CD8-positive, alpha-beta memory T cell (primary cell): ENCODE data around the gene SLC12A7. TPM values are rescaled to one million over a fixed set of nuclear protein-coding genes. Genes with fewer than 3 reads are reported as not detected.

ENCODE experiments used
- CTCF ChIA-PET: fragments of 350-600 bp; sonication (Branson Sonifier 250); formaldehyde crosslinking; loops from one replicate; lab custom pipeline; 2021; ENCODE audit warnings: antibody characterized with exemption; lab: Charles Lee
- POLR2A ChIA-PET: fragments of 350-600 bp; sonication (Branson Sonifier 250); formaldehyde crosslinking; loops from one replicate; lab custom pipeline; 2021; ENCODE audit warnings: antibody characterized with exemption; lab: Charles Lee
- DNase-seq, 5 donors: peaks; one replicate each; pipeline versions ENCODE4 v3.0.0 to v3.0.0-alpha.2; 2020 to 2022; ENCODE audit warnings: mixed read lengths in 1 of 5
- H3K27ac ChIP-seq: one replicate; pipeline ENCODE4 v1.7.0; 2013; ENCODE audit warnings: low read depth, mild to moderate bottlenecking, low read length, moderate library complexity
- H3K27me3 ChIP-seq: 2 replicates; pipeline ENCODE4 v1.7.0; 2013; ENCODE audit warnings: low read length, mild to moderate bottlenecking; ENCODE audit not compliant: insufficient read depth, poor library complexity, severe bottlenecking
- H3K36me3 ChIP-seq: 2 replicates; pipeline ENCODE4 v1.7.0; 2013; ENCODE audit warnings: mild to moderate bottlenecking, low read length, moderate library complexity; ENCODE audit not compliant: insufficient read depth
- H3K4me1 ChIP-seq: 2 replicates; pipeline ENCODE4 v1.7.0; 2013; ENCODE audit warnings: mild to moderate bottlenecking, low read length, moderate library complexity; ENCODE audit not compliant: insufficient read depth
- H3K4me3 ChIP-seq: 2 replicates; pipeline ENCODE4 v1.7.0; 2013; ENCODE audit warnings: mild to moderate bottlenecking, low read length
- H3K9me3 ChIP-seq: 2 replicates; pipeline ENCODE4 v1.7.0; 2013; ENCODE audit warnings: mild to moderate bottlenecking, low read length
- H3K27ac Mint-ChIP-seq, 8 donors: one replicate each; pipeline ENCODE4 v1.8.0; 2020 to 2021; ENCODE audit warnings: mixed read lengths in 8 of 8, mild to moderate bottlenecking in 6 of 8, inconsistent platforms in 3 of 8, moderate library complexity in 3 of 8
- H3K27me3 Mint-ChIP-seq, 2 donors: one replicate each; pipeline ENCODE4 v1.8.0; 2020 to 2021; ENCODE audit warnings: mixed read lengths in 2 of 2, mild to moderate bottlenecking in 1 of 2, moderate library complexity in 1 of 2
- H3K36me3 Mint-ChIP-seq, 3 donors: one replicate each; pipeline ENCODE4 v1.8.0; 2020 to 2021; ENCODE audit warnings: mixed read lengths in 3 of 3, inconsistent platforms in 1 of 3, mild to moderate bottlenecking in 1 of 3
- H3K4me1 Mint-ChIP-seq, 3 donors: one replicate each; pipeline ENCODE4 v1.8.0; 2020 to 2021; ENCODE audit warnings: mixed read lengths in 3 of 3, inconsistent platforms in 1 of 3, mild to moderate bottlenecking in 1 of 3
- H3K4me3 Mint-ChIP-seq, 7 donors: one replicate each; pipeline ENCODE4 v1.8.0; 2020 to 2021; ENCODE audit warnings: mixed read lengths in 7 of 7, mild to moderate bottlenecking in 6 of 7, moderate library complexity in 4 of 7, inconsistent platforms in 2 of 7
- H3K9me3 Mint-ChIP-seq, 5 donors: one replicate each; pipeline ENCODE4 v1.8.0; 2020 to 2022; ENCODE audit warnings: mixed read lengths in 5 of 5, mild to moderate bottlenecking in 3 of 5, moderate library complexity in 2 of 5, inconsistent platforms in 1 of 5
- polyA plus RNA-seq: library from polyadenylated mRNA; unstranded; fragments of 300-500 nt; fragmentation: Illumina TruSeq; gene quantifications from one replicate; pipeline ENCODE4 v1.2.3, GENCODE V29; 2021
- total RNA-seq, 2 experiments: library from RNA; stranded (reverse); gene quantifications; one replicate each; pipeline ENCODE4 v1.2.3, GENCODE V29; 2021

Gene SLC12A7
- total and polyA plus RNA-seq, 3 experiments from 2014 or later, result 4.9 to 20.0 (median 6.6) TPM

- no peak overlapping the region for H3K27ac ChIP-seq
- no peaks in the 10 kb centered on the region for H3K4me1 ChIP-seq
- H3K36me3 Mint-ChIP-seq, result peaks cover 0 to 14% (median 0%) of the 10 kb centered on the region in 3 donors
- no peaks in the 10 kb centered on the region for H3K27me3 Mint-ChIP-seq
- no peaks in the 10 kb centered on the region for H3K36me3 ChIP-seq
- DNase-seq, result no peak
- no peaks in the 10 kb centered on the region for H3K9me3 Mint-ChIP-seq
- H3K4me1 Mint-ChIP-seq, result no peaks in the 10 kb centered on the region
- no peaks in the 10 kb centered on the region for H3K9me3 ChIP-seq
- ChIA-PET CTCF (no interaction called here), POLR2A (no interaction called here)
- H3K27me3 ChIP-seq, result no peaks in the 10 kb centered on the region
- no peak overlapping the region for H3K4me3 Mint-ChIP-seq
- H3K4me3 ChIP-seq, result no peak overlapping the region
- peak overlapping the region in 1 of 8 donors; percentile 29 for H3K27ac Mint-ChIP-seq
Measured at GRCh38 chr5:1055896-1056610, 55.8 kb downstream of the SLC12A7 start.

- CTCF ChIA-PET, result no interaction called here
- no peak overlapping the region for H3K4me3 Mint-ChIP-seq
- no peak overlapping the region for H3K27ac Mint-ChIP-seq
- H3K36me3 Mint-ChIP-seq, result peaks cover 0 to 14% (median 0%) of the 10 kb centered on the region in 3 donors
- Histone ChIP-seq H3K9me3 (no peaks in the 10 kb centered on the region), H3K27me3 (no peaks in the 10 kb centered on the region), H3K36me3 (no peaks in the 10 kb centered on the region), H3K4me1 (no peaks in the 10 kb centered on the region), H3K4me3 (no peak overlapping the region), H3K27ac (no peak overlapping the region)
- H3K4me1 Mint-ChIP-seq, result no peaks in the 10 kb centered on the region
- H3K27me3 Mint-ChIP-seq, result no peaks in the 10 kb centered on the region
- no peaks in the 10 kb centered on the region for H3K9me3 Mint-ChIP-seq
- DNase-seq, result no peak
- POLR2A ChIA-PET, result no interaction called here
Measured at GRCh38 chr5:1054799-1055775, 56.8 kb downstream of the SLC12A7 start.

DNA sequence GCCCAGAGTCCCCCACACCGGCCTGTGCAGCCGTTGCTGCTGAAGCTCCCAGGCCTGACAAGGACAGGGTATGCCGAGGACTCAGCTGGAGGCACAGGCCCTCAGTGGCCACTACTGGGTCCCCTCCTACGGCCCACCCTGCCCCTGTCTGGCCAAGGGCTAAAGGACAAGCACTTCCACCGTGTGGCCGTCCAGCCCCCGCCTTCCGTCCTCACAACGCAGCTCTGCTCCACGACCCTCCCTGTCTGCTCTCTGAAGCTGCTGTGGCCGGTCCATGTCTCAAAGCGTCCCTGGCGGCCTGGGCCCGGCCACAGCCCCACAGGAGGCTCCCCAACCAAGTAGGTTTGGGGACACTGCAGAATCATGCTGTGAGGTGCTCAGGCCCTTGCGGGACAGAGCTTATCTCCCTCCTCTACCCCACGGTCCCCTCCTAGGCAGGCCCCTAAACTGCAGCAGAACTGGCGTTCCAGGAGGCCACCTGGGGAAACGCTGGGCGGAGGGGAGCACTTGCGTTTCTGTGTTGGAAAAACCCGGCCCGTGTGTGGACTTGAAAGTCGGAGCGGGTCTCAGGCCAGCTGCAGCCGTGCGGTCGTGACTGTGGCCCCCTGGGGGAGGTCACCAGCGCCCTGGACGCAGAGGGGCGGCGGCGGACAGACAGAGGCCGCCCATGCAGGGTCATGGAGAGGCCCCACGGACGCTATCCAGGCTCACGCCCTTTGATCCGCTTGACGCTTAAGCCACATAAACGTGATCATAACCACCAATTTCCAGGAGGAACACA, 57.7 kb downstream of the SLC12A7 start:
- CTCF ChIA-PET, result interaction anchor here (0.9 kb wide), 1 partner anchor 94 kb away, joined by 3 read pairs; no protein-coding TSS in a partner anchor
- Mint-ChIP-seq H3K27ac (peak overlapping the region in 2 of 8 donors; percentile 26 to 42), H3K36me3 (peaks cover 0 to 14% (median 0%) of the 10 kb centered on the region in 3 donors), H3K9me3 (no peaks in the 10 kb centered on the region), H3K27me3 (no peaks in the 10 kb centered on the region), H3K4me1 (no peaks in the 10 kb centered on the region), H3K4me3 (no peak overlapping the region)
- POLR2A ChIA-PET, result no interaction called here
- H3K4me3 ChIP-seq, result no peak overlapping the region
- no peak overlapping the region for H3K27ac ChIP-seq
- H3K9me3 ChIP-seq, result no peaks in the 10 kb centered on the region
- no peaks in the 10 kb centered on the region for H3K27me3 ChIP-seq
- no peaks in the 10 kb centered on the region for H3K36me3 ChIP-seq
- no peaks in the 10 kb centered on the region for H3K4me1 ChIP-seq
- no peak for DNase-seq

- H3K9me3 Mint-ChIP-seq, result no peaks in the 10 kb centered on the region
- no peak for DNase-seq
- H3K36me3 Mint-ChIP-seq, result peaks cover 0 to 14% (median 0%) of the 10 kb centered on the region in 3 donors
- Histone ChIP-seq H3K4me1 (no peaks in the 10 kb centered on the region), H3K4me3 (no peak overlapping the region), H3K27ac (no peak overlapping the region), H3K9me3 (no peaks in the 10 kb centered on the region), H3K36me3 (no peaks in the 10 kb centered on the region), H3K27me3 (no peaks in the 10 kb centered on the region)
- no peak overlapping the region for H3K27ac Mint-ChIP-seq
- ChIA-PET CTCF (interaction anchor here (0.9 kb wide), 1 partner anchor 95 kb away, joined by 3 read pairs; no protein-coding TSS in a partner anchor), POLR2A (no interaction called here)
- no peaks in the 10 kb centered on the region for H3K27me3 Mint-ChIP-seq
- no peaks in the 10 kb centered on the region for H3K4me1 Mint-ChIP-seq
- no peak overlapping the region for H3K4me3 Mint-ChIP-seq
Measured at GRCh38 chr5:1053391-1054017, 58.4 kb downstream of the SLC12A7 start.

DNA sequence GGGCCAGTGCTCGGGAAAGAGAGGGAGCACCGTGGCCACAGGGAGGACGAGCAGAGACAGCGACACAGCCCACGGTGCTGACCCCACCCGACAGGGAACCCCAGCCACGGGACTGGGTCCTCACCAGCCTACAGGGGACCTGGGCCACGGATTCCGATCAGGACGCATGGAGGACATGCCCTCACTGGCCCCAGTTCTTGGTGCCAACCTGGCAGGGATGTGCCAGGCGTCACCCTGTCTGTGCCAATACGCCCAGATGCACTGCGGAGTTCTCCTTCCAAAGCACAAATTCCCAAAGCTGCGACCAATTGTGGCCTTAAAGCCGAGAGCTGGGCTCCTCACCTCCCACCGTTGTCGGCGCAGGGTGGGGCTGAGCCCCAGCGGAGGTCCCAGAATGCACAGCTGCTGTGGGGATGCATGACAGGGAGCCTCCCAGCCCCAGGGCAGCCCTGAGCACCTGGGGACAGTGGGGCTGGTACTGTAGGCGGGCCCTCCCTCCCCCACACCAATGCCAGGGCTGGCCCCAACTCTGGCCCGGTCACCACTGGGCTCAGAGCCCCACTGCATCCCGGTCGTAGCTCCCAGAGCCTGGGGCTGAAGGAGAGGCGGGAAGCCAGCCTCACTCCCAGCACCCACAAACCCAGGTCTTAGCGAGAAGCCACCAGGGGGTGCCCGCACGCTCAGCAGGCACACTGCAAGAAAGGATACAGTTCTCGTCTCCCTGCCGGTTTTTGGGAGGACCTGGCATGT, 59.0 kb downstream of the SLC12A7 start:
- Mint-ChIP-seq H3K27me3 (no peaks in the 10 kb centered on the region), H3K4me3 (no peak overlapping the region), H3K4me1 (peaks cover 0 to 4% (median 0%) of the 10 kb centered on the region in 3 donors), H3K36me3 (peaks cover 0 to 14% (median 0%) of the 10 kb centered on the region in 3 donors), H3K27ac (no peak overlapping the region), H3K9me3 (no peaks in the 10 kb centered on the region)
- CTCF ChIA-PET, result no interaction called here
- Histone ChIP-seq H3K36me3 (no peaks in the 10 kb centered on the region), H3K9me3 (no peaks in the 10 kb centered on the region), H3K27me3 (no peaks in the 10 kb centered on the region), H3K27ac (no peak overlapping the region), H3K4me1 (no peaks in the 10 kb centered on the region), H3K4me3 (no peak overlapping the region)
- DNase-seq, result peak in 1 of 5 donors; percentile 12
- POLR2A ChIA-PET, result no interaction called here

DNA sequence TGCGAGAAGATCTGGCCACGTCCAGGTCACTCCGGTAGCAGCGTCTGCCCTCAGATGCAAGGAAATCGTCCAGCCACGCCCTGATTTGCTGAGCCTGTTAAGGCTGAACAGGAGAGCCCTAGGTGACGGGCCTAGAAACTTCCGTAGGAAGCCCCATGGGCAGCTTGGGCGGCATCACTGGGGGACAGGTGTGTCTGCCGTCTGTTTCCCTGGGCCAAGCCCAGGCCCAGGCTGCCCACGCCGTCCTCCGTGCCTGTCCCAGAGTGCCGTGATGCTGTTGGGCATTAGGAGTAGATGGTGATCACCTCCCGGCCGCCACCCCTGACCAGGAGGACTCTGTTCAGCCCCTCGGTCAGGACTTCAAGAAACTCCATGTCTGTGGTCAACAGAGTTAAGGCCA, 59.8 kb downstream of the SLC12A7 start:
- POLR2A ChIA-PET, result no interaction called here

GRCh38 chr5:1051366-1051720, 60.5 kb downstream of the SLC12A7 start:
- H3K9me3 Mint-ChIP-seq, result peaks cover 0 to 2% (median 0%) of the 10 kb centered on the region in 5 donors
- Histone ChIP-seq H3K36me3 (no peaks in the 10 kb centered on the region), H3K4me3 (no peak overlapping the region), H3K27ac (no peak overlapping the region), H3K4me1 (no peaks in the 10 kb centered on the region), H3K27me3 (no peaks in the 10 kb centered on the region), H3K9me3 (no peaks in the 10 kb centered on the region)
- H3K27ac Mint-ChIP-seq, result no peak overlapping the region
- H3K4me3 Mint-ChIP-seq, result no peak overlapping the region
- ChIA-PET POLR2A (no interaction called here), CTCF (no interaction called here)
- peaks cover 0 to 13% (median 0%) of the 10 kb centered on the region in 3 donors for H3K4me1 Mint-ChIP-seq
- H3K27me3 Mint-ChIP-seq, result no peaks in the 10 kb centered on the region
- peaks cover 0 to 12% (median 0%) of the 10 kb centered on the region in 3 donors for H3K36me3 Mint-ChIP-seq
- no peak for DNase-seq

More for the DNA sequence above, 59.8 kb downstream of the SLC12A7 start:
- H3K36me3 Mint-ChIP-seq, result peaks cover 0 to 12% (median 0%) of the 10 kb centered on the region in 3 donors
- Histone ChIP-seq H3K4me1 (no peaks in the 10 kb centered on the region), H3K9me3 (no peaks in the 10 kb centered on the region), H3K36me3 (no peaks in the 10 kb centered on the region), H3K27me3 (no peaks in the 10 kb centered on the region), H3K27ac (no peak overlapping the region), H3K4me3 (no peak overlapping the region)
- H3K27ac Mint-ChIP-seq, result peak overlapping the region in 1 of 8 donors; percentile 61
- H3K4me1 Mint-ChIP-seq, result peaks cover 0 to 7% (median 0%) of the 10 kb centered on the region in 3 donors
- H3K9me3 Mint-ChIP-seq, result no peaks in the 10 kb centered on the region
- H3K27me3 Mint-ChIP-seq, result no peaks in the 10 kb centered on the region
- no peak for DNase-seq
- CTCF ChIA-PET, result no interaction called here
- no peak overlapping the region for H3K4me3 Mint-ChIP-seq
